Neural crest cell (in vitro differentiated cells): ENCODE measurements around the gene RIOX2. TPM values are rescaled to one million over a fixed set of nuclear protein-coding genes. Genes with fewer than 3 reads are reported as not detected.

Source experiments
- DNase-seq: peaks from one replicate; pipeline ENCODE4 v3.0.0; 2021; ENCODE audit warnings: low read depth, mixed read lengths, low spot score
- H3K27ac Mint-ChIP-seq: one replicate; pipeline ENCODE4 v1.8.0; 2021; ENCODE audit warnings: mild to moderate bottlenecking, mixed read lengths; ENCODE audit not compliant: unreplicated experiment
- H3K27me3 Mint-ChIP-seq: 2 replicates; pipeline ENCODE4 v1.8.0; 2021; ENCODE audit warnings: low read depth, mild to moderate bottlenecking, mixed read lengths
- H3K36me3 Mint-ChIP-seq: 2 replicates; pipeline ENCODE4 v1.8.0; 2021; ENCODE audit warnings: low read depth, mild to moderate bottlenecking, mixed read lengths
- H3K4me1 Mint-ChIP-seq: 2 replicates; pipeline ENCODE4 v1.8.0; 2021; ENCODE audit warnings: mixed read lengths
- H3K4me3 Mint-ChIP-seq: one replicate; pipeline ENCODE4 v1.8.0; 2021; ENCODE audit warnings: mild to moderate bottlenecking, mixed read lengths
- H3K9me3 Mint-ChIP-seq: 2 replicates; pipeline ENCODE4 v1.8.0; 2021; ENCODE audit warnings: mixed read lengths
- CTCF ChIP-seq: fragments of 200-600 bp; sonication (generic); conservative IDR thresholded peaks from 2 replicates; pipeline ENCODE4 v1.5.0; 2021; ENCODE audit warnings: antibody characterized with exemption, mild to moderate bottlenecking
- total RNA-seq: library from RNA; stranded (reverse); gene quantifications from 2 replicates; pipeline ENCODE4 v1.2.1, GENCODE V29; 2021

The RIOX2 gene
- total RNA-seq, 1 donor from 2014 or later: 21.0 TPM

GRCh38 chr3:97994328-97994945 lies 22.2 kb upstream of the RIOX2 start:
- H3K27me3 Mint-ChIP-seq: peaks cover 9% of the 10 kb centered on the region
- no peak overlapping the region for H3K27ac Mint-ChIP-seq
- H3K4me3 Mint-ChIP-seq: no peak overlapping the region
- no peak for DNase-seq
- no peaks in the 10 kb centered on the region for H3K4me1 Mint-ChIP-seq
- H3K9me3 Mint-ChIP-seq: peaks cover 3% of the 10 kb centered on the region
- no peaks in the 10 kb centered on the region for H3K36me3 Mint-ChIP-seq
- no peak for TF ChIP-seq CTCF

GRCh38 chr3:97993526-97993925 lies 21.3 kb upstream of the RIOX2 start:
- peaks cover 9% of the 10 kb centered on the region for H3K27me3 Mint-ChIP-seq
- no peak for TF ChIP-seq CTCF
- no peaks in the 10 kb centered on the region for H3K36me3 Mint-ChIP-seq
- no peak overlapping the region for H3K27ac Mint-ChIP-seq
- no peak for DNase-seq
- H3K4me3 Mint-ChIP-seq: no peak overlapping the region
- H3K4me1 Mint-ChIP-seq: no peaks in the 10 kb centered on the region
- H3K9me3 Mint-ChIP-seq: peaks cover 3% of the 10 kb centered on the region

GRCh38 chr3:97992547-97993173 lies 20.4 kb upstream of the RIOX2 start:
- no peak for DNase-seq
- H3K9me3 Mint-ChIP-seq: peaks cover 6% of the 10 kb centered on the region
- no peak for TF ChIP-seq CTCF
- H3K4me3 Mint-ChIP-seq: no peak overlapping the region
- no peak overlapping the region for H3K27ac Mint-ChIP-seq
- no peaks in the 10 kb centered on the region for H3K4me1 Mint-ChIP-seq
- peaks cover 9% of the 10 kb centered on the region for H3K27me3 Mint-ChIP-seq
- no peaks in the 10 kb centered on the region for H3K36me3 Mint-ChIP-seq

GRCh38 chr3:97991293-97991682 lies 19.1 kb upstream of the RIOX2 start:
- no peak for TF ChIP-seq CTCF
- Mint-ChIP-seq H3K4me1 (no peaks in the 10 kb centered on the region), H3K4me3 (no peak overlapping the region), H3K36me3 (no peaks in the 10 kb centered on the region), H3K27ac (no peak overlapping the region), H3K9me3 (peaks cover 6% of the 10 kb centered on the region), H3K27me3 (peaks cover 9% of the 10 kb centered on the region)
- DNase-seq: no peak

- TF ChIP-seq CTCF: no peak
- Mint-ChIP-seq H3K27ac (no peak overlapping the region), H3K36me3 (no peaks in the 10 kb centered on the region), H3K4me3 (no peak overlapping the region), H3K4me1 (no peaks in the 10 kb centered on the region), H3K27me3 (peaks cover 9% of the 10 kb centered on the region), H3K9me3 (peaks cover 6% of the 10 kb centered on the region)
- no peak for DNase-seq
These were observed 18.5 kb upstream of the RIOX2 start for GRCh38 chr3:97990624-97991292.
